NCI-H2196 (cell line): Measurements from ENCODE around the gene KCNK16.
"Not testable (repeated sequence)": the region's sequence is repeated elsewhere in the genome, so short reads cannot be mapped to it uniquely, and the experiment has no call there.

Experiments
- DNase-seq: peaks from one replicate; lab custom pipeline; 2025; ENCODE audit not compliant: unreplicated experiment; lab: John Stamatoyannopoulos, UW

The KCNK16 gene

GRCh38 chr6:39312912-39313525 lies 9.5 kb downstream of the KCNK16 start:
- no peak for DNase-seq

GRCh38 chr6:39310542-39310941 lies 12.0 kb downstream of the KCNK16 start:
- DNase-seq = no peak

- DNase-seq = peak; percentile 85
Observed at GRCh38 chr6:39309942-39310531, 12.5 kb downstream of the KCNK16 start.

GRCh38 chr6:39307462-39307861 lies 15.0 kb downstream of the KCNK16 start:
- DNase-seq = no peak

GRCh38 chr6:39304951-39305350 lies 17.6 kb downstream of the KCNK16 start:
- no peak for DNase-seq

- no peak for DNase-seq
Observed at GRCh38 chr6:39303425-39304153, 18.9 kb downstream of the KCNK16 start.

- DNase-seq = peak; percentile 89
Observed at GRCh38 chr6:39302669-39303424, 19.7 kb downstream of the KCNK16 start.

GRCh38 chr6:39302011-39302410 lies 20.5 kb downstream of the KCNK16 start:
- no peak for DNase-seq

GRCh38 chr6:39301606-39302005 lies 20.9 kb downstream of the KCNK16 start:
- no peak for DNase-seq

GRCh38 chr6:39300739-39301138 lies 21.8 kb downstream of the KCNK16 start:
- DNase-seq = no peak

GRCh38 chr6:39298061-39298460 lies 24.4 kb downstream of the KCNK16 start:
- no peak for DNase-seq

GRCh38 chr6:39296745-39297640 lies 25.5 kb downstream of the KCNK16 start:
- no peak for DNase-seq

GRCh38 chr6:39295611-39296011 lies 26.9 kb downstream of the KCNK16 start:
- DNase-seq = no peak

- no peak for DNase-seq
Observed at GRCh38 chr6:39294899-39295298, 27.6 kb downstream of the KCNK16 start.

- no peak for DNase-seq
Observed at GRCh38 chr6:39294133-39294532, 28.4 kb downstream of the KCNK16 start.

- DNase-seq = no peak
Observed at GRCh38 chr6:39292637-39293036, 29.9 kb downstream of the KCNK16 start.

GRCh38 chr6:39289490-39289889 lies 33.0 kb downstream of the KCNK16 start:
- DNase-seq = no peak

GRCh38 chr6:39287601-39288000 lies 34.9 kb downstream of the KCNK16 start:
- no peak for DNase-seq

GRCh38 chr6:39286596-39286995 lies 35.9 kb downstream of the KCNK16 start:
- not testable (repeated sequence) for DNase-seq

- no peak for DNase-seq
Observed at GRCh38 chr6:39282774-39283173, 39.7 kb downstream of the KCNK16 start.
